ENCODE measurements around the gene TMPRSS11E. TPM values are rescaled to one million over a fixed set of nuclear protein-coding genes. Genes with fewer than 3 reads are reported as not detected.

TMPRSS11E gene
- not detected in 2 replicates for total RNA-seq

DNA sequence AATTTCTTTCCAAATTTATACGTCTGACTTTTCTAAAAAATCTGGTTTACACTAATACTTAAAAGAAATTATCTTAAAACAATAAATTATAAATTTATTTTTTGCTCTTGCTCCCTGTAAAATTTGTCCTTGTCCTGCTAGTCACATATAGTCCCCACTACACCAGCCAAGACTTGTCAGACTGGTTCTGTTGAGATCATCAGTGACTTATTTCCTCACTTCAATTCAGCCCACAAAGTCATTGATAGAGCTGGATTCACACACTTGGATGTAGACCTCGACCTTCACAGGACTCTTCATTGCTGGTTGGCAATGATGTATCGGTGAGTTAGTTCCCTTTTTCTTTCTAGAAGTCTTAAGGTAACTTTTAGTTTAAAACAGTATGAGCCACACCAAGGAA, at the start of gene TMPRSS11E:
TSS of gene TMPRSS11E (plus strand) at position 263 of the 400 bp plus-strand sequence. CDS start at position 313, 50 bp downstream.

Other genes starting within 250 kb of the TMPRSS11E start
- gene TMPRSS11B, start 201.8 kb upstream of the TMPRSS11E start, total RNA-seq, result not detected in 2 replicates
- 24.9 and 60.9 TPM in 2 replicates for gene YTHDC1, start 97.4 kb upstream of the TMPRSS11E start, total RNA-seq
- gene UGT2B17, start 128.9 kb downstream of the TMPRSS11E start, total RNA-seq, result not detected in 2 replicates
- not detected in 2 replicates for gene UGT2B15, start 223.2 kb downstream of the TMPRSS11E start, total RNA-seq

All from bladder microvascular endothelial cell (primary cell).